ENCODE data around the gene ARPC5.

DNA sequence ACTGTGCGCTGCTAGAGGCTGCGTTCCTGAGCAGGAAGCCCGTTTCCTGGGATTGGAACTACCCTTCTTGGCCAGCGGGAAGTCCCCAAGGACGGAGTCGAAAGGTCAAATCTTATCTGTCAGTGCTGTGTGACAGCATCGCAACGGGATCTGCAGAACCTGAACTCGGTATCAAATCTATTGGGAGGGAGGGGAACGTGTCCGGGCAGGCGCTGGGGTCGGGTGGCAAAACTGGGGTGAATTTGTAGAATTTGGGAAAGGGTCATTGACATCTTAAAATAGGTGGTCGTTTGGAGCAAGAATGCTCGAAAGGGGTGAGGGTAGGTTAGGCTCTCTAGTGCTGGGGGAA is 725 bp upstream of the ARPC5 start:
- TF ChIP-seq, protein P1, sequence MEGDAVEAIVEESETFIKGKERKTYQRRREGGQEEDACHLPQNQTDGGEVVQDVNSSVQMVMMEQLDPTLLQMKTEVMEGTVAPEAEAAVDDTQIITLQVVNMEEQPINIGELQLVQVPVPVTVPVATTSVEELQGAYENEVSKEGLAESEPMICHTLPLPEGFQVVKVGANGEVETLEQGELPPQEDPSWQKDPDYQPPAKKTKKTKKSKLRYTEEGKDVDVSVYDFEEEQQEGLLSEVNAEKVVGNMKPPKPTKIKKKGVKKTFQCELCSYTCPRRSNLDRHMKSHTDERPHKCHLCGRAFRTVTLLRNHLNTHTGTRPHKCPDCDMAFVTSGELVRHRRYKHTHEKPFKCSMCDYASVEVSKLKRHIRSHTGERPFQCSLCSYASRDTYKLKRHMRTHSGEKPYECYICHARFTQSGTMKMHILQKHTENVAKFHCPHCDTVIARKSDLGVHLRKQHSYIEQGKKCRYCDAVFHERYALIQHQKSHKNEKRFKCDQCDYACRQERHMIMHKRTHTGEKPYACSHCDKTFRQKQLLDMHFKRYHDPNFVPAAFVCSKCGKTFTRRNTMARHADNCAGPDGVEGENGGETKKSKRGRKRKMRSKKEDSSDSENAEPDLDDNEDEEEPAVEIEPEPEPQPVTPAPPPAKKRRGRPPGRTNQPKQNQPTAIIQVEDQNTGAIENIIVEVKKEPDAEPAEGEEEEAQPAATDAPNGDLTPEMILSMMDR (IDR thresholded peaks at IDR 0.05) = no peak
- TF ChIP-seq POLR2AphosphoS5 (IDR thresholded peaks at IDR 0.05) = no peak
- no peak for TF ChIP-seq POLR2A (IDR thresholded peaks at IDR 0.05)
- TF ChIP-seq EP300 (IDR thresholded peaks at IDR 0.05; ENCODE audit: low read depth) = no peak

Data from transverse colon (tissue), 4 donors.